Endothelial cell of umbilical vein (primary cell): ENCODE measurements around the gene BTN1A1. TPM values are rescaled to one million over a fixed set of nuclear protein-coding genes. Genes with fewer than 3 reads are reported as not detected.

ENCODE experiments used
- BruUV-seq: library from RNA; stranded (reverse); fragments of 400-500 nt; replicated peaks from 2 replicates; lab custom pipeline; 2021; lab: Mats Ljungman, UMichigan
- CTCF ChIA-PET: fragments of 300-600, 350-600 bp; sonication (Branson Sonifier 250); formaldehyde crosslinking; loops from one replicate; lab custom pipeline; 2021; ENCODE audit warnings: antibody characterized with exemption, inconsistent platforms; lab: Charles Lee
- POLR2A ChIA-PET: fragments of 300-600, 350-600 bp; sonication (Branson Sonifier 250); formaldehyde crosslinking; loops from one replicate; lab custom pipeline; 2021; ENCODE audit warnings: antibody characterized with exemption, inconsistent platforms; lab: Charles Lee
- DNase-seq: peaks from one replicate; pipeline ENCODE4 v3.0.0-alpha.2; 2011; ENCODE audit warnings: low read depth, low spot score
- FAIRE-seq: peaks from 2 replicates; lab custom pipeline; 2011; peaks lifted over from hg19 to GRCh38; lab: Jason Lieb, UNC
- H2AFZ ChIP-seq: 2 replicates; pipeline ENCODE4 v1.6.0; 2012; ENCODE audit warnings: low read depth, low read length, control low read depth, inconsistent platforms
- H3K27ac ChIP-seq: 2 replicates; pipeline ENCODE4 v1.5.1; 2011; ENCODE audit warnings: low read depth, mild to moderate bottlenecking, control low read depth, low read length, moderate library complexity; ENCODE audit not compliant: insufficient read depth
- H3K27me3 ChIP-seq, 2 experiments: 2 replicates each; pipeline versions ENCODE4 v1.6.0 to v1.6.1; 2011; ENCODE audit warnings: low read length in 2 of 2, mixed read lengths in 1 of 2; ENCODE audit not compliant: control insufficient read depth in 2 of 2, insufficient read depth in 2 of 2
- H3K36me3 ChIP-seq, 2 experiments: 2 replicates in 1 of 2; 3 replicates in 1 of 2; pipeline ENCODE4 v1.5.1; 2011; ENCODE audit warnings: low read length in 2 of 2, mild to moderate bottlenecking in 1 of 2, moderate library complexity in 1 of 2; ENCODE audit not compliant: control insufficient read depth in 2 of 2, insufficient read depth in 2 of 2; ENCODE audit errors: extremely low read depth in 1 of 2
- H3K4me1 ChIP-seq: 3 replicates; pipeline ENCODE4 v1.5.1; 2011; ENCODE audit warnings: mild to moderate bottlenecking, low read length; ENCODE audit not compliant: control insufficient read depth, insufficient read depth; ENCODE audit errors: extremely low read depth
- H3K4me2 ChIP-seq: 2 replicates; pipeline ENCODE4 v1.6.1; 2011; ENCODE audit warnings: low read length, control low read depth, mixed read lengths; ENCODE audit not compliant: insufficient read depth
- H3K4me3 ChIP-seq, 3 experiments: fragments of 200-600 bp in 1 of 3; sonication (generic), shearing (Covaris generic) in 1 of 3; replicated peaks in 1 of 3; 2 replicates each; pipeline ENCODE4 v1.5.1; 2011 to 2016; ENCODE audit warnings: control low read depth in 3 of 3, low read length in 3 of 3, mild to moderate bottlenecking in 2 of 3, inconsistent platforms in 1 of 3, low read depth in 1 of 3, moderate library complexity in 1 of 3; ENCODE audit not compliant: insufficient read depth in 1 of 3
- H3K79me2 ChIP-seq: 2 replicates; pipeline ENCODE4 v1.6.0; 2012; ENCODE audit warnings: low read length, inconsistent platforms; ENCODE audit not compliant: control insufficient read depth, insufficient read depth
- H3K9ac ChIP-seq: replicated peaks from 2 replicates; pipeline ENCODE3; 2011; ENCODE audit warnings: low read length, control low read depth; ENCODE audit not compliant: insufficient read depth; ENCODE audit errors: extremely low read depth
- H3K9me1 ChIP-seq: replicated peaks from 3 replicates; pipeline ENCODE4 v1.6.0; 2011; ENCODE audit warnings: mild to moderate bottlenecking, low read length; ENCODE audit not compliant: control insufficient read depth, insufficient read depth; ENCODE audit errors: extremely low read depth
- H3K9me3 ChIP-seq: replicated peaks from 2 replicates; pipeline ENCODE4 v1.5.1; 2012; ENCODE audit warnings: low read length, inconsistent platforms; ENCODE audit not compliant: control insufficient read depth, insufficient read depth
- H4K20me1 ChIP-seq: replicated peaks from 2 replicates; pipeline ENCODE3; 2011; ENCODE audit warnings: mild to moderate bottlenecking, low read length; ENCODE audit not compliant: control insufficient read depth, insufficient read depth; ENCODE audit errors: extremely low read depth
- EZH2 ChIP-seq: IDR thresholded peaks from 2 replicates; pipeline ENCODE4 v1.6.1; 2012; ENCODE audit warnings: borderline replicate concordance, low read depth, mild to moderate bottlenecking, moderate library complexity, low read length, inconsistent platforms; ENCODE audit not compliant: severe bottlenecking
- FOS ChIP-seq: IDR thresholded peaks from 2 replicates; pipeline ENCODE4 v1.6.1; 2011; ENCODE audit warnings: mild to moderate bottlenecking, low read length, moderate library complexity, borderline replicate concordance; ENCODE audit not compliant: insufficient read depth
- GATA2 ChIP-seq: IDR thresholded peaks from 2 replicates; pipeline ENCODE4 v1.7.0; 2011; ENCODE audit warnings: low read depth, mild to moderate bottlenecking, moderate library complexity, mixed read lengths, low read length; ENCODE audit not compliant: insufficient read length, insufficient read depth
- JUN ChIP-seq: IDR thresholded peaks from 2 replicates; pipeline ENCODE4 v1.6.1; 2011; ENCODE audit warnings: borderline replicate concordance, low read depth; ENCODE audit not compliant: insufficient read length, insufficient read depth
- MYC ChIP-seq: IDR thresholded peaks from one replicate; pipeline ENCODE4 v1.6.1; 2011; ENCODE audit warnings: mild to moderate bottlenecking, low read depth, low read length
- POLR2AphosphoS5 ChIP-seq: IDR thresholded peaks from 2 replicates; pipeline ENCODE4 v1.6.1; 2012; ENCODE audit warnings: low read depth, mild to moderate bottlenecking, control low read depth, low read length, moderate library complexity; ENCODE audit not compliant: insufficient read depth
- dilution Hi-C: fragments of 300-500 bp; cut with MboI; formaldehyde crosslinking; loops from one replicate; pipeline ENCODE4 v1.15.0; 2019; ENCODE audit warnings: low sequenced_read_pairs; ENCODE audit not compliant: extremely low pct_ligation_motif_present
- intact Hi-C: fragments of 100-400 bp; cut with micrococcal nuclease; formaldehyde crosslinking; loops from one replicate; pipeline ENCODE4 v1.10.0; 2022
- polyA plus RNA-seq, 4 experiments: library from polyadenylated mRNA; depleted of rRNA in 3 of 4; stranded (reverse) in 3 of 4; unstranded in 1 of 4; fragments of >200 nt; gene quantifications; 2 replicates each; pipeline versions ENCODE4 v1.2.1 to v1.2.3, GENCODE V29; 2011 to 2012; ENCODE audit warnings: missing spikeins in 1 of 4
- total RNA-seq: library from RNA; stranded (reverse); gene quantifications from 2 replicates; pipeline ENCODE4 v1.2.3, GENCODE V29; 2021
- TF ChIP-seq, protein P1 (sequence below), 2 donors: IDR thresholded peaks; 1 replicate in 1 of 2; 2 replicates in 1 of 2; pipeline ENCODE4 v1.5.1; 2011; ENCODE audit warnings: low read length in 2 of 2, mild to moderate bottlenecking in 2 of 2, moderate library complexity in 2 of 2, control low read depth in 1 of 2, inconsistent platforms in 1 of 2, low read depth in 1 of 2; ENCODE audit not compliant: insufficient read depth in 1 of 2; ENCODE audit errors: extremely low read depth in 1 of 2

BTN1A1 gene
- total and polyA plus RNA-seq, 2 donors (not counting 3 experiments of a cell fraction or from before 2014, with no cell fraction given) = not detected

DNA sequence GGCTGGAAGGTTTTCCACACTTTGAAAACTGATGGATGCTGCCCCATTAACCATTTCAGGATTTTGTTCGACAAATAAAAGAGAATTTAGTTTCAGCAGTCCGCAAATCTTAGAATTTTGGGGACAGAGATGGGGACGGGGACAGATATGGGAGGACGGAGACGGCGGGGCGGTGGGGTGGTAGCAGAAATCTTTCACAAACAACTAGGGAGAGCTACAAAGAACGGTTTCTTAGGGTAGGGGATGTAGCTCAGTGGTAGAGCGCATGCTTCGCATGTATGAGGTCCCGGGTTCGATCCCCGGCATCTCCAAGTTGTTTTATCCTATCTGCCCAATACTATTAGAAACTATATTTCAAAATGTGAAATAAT lies 53.1 kb downstream of the BTN1A1 start:
- peak overlapping the region; percentile 47 for H2AFZ ChIP-seq
- no peaks in the 10 kb centered on the region for H3K36me3 ChIP-seq
- peak; percentile 82 for DNase-seq
- H3K9me1 ChIP-seq = no peaks in the 10 kb centered on the region
- intact Hi-C loops = loop anchor here (1.0 to 10.0 kb wide), 4 partner anchors 15 to 528 kb away; partner anchors contain the start of gene HMGN4
- peaks cover 13% of the 10 kb centered on the region for H3K4me1 ChIP-seq
- peak overlapping the region; percentile 29 to 70 (median 39) for H3K4me3 ChIP-seq
- peak; percentile 82 for FAIRE-seq
- H3K9ac ChIP-seq = peak overlapping the region; percentile 52
- no peaks in the 10 kb centered on the region for H3K9me3 ChIP-seq
- no peaks in the 10 kb centered on the region for H3K79me2 ChIP-seq
- no TSS peak for BruUV-seq
- TF ChIP-seq GATA2 (no peak), EZH2 (no peak), MYC (no peak)
- dilution Hi-C loops = no loop called here
- H3K4me2 ChIP-seq = peak overlapping the region; percentile 100
- peak overlapping the region; percentile 71 for H3K27ac ChIP-seq
- POLR2A ChIA-PET = no interaction called here
- H4K20me1 ChIP-seq = no peaks in the 10 kb centered on the region
- CTCF ChIA-PET = interaction anchor here (0.6 to 5.7 kb wide), 9 partner anchors 11 to 212 kb away, joined by 3 to 36 read pairs (median 5); partner anchors contain the start of gene HMGN4
- no peaks in the 10 kb centered on the region for H3K27me3 ChIP-seq

DNA sequence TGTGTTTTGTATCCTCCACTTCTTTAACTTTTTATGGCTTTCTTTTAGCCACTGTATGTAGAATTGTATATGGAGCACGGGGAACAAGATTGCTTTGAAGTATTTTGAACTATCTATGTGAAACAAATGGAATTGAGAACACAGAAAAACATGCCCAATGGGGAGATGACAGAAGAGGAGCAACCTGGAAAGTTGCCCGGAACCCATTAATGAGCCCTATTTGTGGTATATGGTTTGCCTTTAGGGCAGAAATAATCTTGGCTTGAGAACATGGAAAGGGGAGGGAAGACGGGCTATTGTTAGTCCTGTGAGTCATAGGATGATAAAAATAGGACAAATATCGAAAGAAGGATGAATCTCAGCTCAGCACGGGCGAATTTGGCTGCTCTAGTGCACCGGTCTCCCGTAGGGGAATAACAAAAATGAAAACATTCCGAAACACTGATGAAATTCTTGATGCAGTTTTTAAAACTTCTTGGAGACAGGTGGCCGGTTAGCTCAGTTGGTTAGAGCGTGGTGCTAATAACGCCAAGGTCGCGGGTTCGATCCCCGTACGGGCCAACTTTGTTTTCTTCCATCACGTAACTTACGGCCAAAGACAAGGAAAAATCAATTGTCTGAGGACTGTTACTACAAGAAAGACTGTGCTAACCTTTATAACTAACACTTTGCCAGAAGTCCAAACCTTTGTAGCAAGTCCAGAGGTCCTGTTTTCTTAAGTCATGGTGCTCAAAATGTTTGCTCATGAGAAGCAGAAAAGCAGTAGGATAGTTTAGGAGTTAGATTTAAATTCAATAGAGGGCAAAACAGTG lies 53.7 kb downstream of the BTN1A1 start:
- no TSS peak for BruUV-seq
- dilution Hi-C loops (no loop called here), intact Hi-C loops (loop anchor here (1.0 to 10.0 kb wide), 6 partner anchors 16 to 529 kb away; partner anchors contain the start of gene HMGN4)
- H3K36me3 ChIP-seq = no peaks in the 10 kb centered on the region
- peak overlapping the region; percentile 100 for H3K4me2 ChIP-seq
- TF ChIP-seq POLR2AphosphoS5 (peak; percentile 29), MYC (no peak), FOS (peak; percentile 62), JUN (peak; percentile 71), GATA2 (peak; percentile 8)
- TF ChIP-seq, protein P1, sequence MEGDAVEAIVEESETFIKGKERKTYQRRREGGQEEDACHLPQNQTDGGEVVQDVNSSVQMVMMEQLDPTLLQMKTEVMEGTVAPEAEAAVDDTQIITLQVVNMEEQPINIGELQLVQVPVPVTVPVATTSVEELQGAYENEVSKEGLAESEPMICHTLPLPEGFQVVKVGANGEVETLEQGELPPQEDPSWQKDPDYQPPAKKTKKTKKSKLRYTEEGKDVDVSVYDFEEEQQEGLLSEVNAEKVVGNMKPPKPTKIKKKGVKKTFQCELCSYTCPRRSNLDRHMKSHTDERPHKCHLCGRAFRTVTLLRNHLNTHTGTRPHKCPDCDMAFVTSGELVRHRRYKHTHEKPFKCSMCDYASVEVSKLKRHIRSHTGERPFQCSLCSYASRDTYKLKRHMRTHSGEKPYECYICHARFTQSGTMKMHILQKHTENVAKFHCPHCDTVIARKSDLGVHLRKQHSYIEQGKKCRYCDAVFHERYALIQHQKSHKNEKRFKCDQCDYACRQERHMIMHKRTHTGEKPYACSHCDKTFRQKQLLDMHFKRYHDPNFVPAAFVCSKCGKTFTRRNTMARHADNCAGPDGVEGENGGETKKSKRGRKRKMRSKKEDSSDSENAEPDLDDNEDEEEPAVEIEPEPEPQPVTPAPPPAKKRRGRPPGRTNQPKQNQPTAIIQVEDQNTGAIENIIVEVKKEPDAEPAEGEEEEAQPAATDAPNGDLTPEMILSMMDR (IDR thresholded peaks at IDR 0.05; ENCODE audit: extremely low read depth in 1 of 2, insufficient read depth in 1 of 2, low read depth in 1 of 2, low read length in 2 of 2) = no peak
- no peaks in the 10 kb centered on the region for H3K27me3 ChIP-seq
- peak overlapping the region; percentile 52 for H3K9ac ChIP-seq
- peak overlapping the region; percentile 71 for H3K27ac ChIP-seq
- peak overlapping the region; percentile 29 to 94 (median 70) for H3K4me3 ChIP-seq
- ChIA-PET POLR2A (no interaction called here), CTCF (interaction anchor here (0.6 to 5.7 kb wide), 10 partner anchors 12 to 378 kb away, joined by 3 to 36 read pairs (median 4); partner anchors contain the start of gene HMGN4)
- FAIRE-seq (peak; percentile 83), DNase-seq (peak; percentile 93)
- peaks cover 13% of the 10 kb centered on the region for H3K4me1 ChIP-seq
- no peaks in the 10 kb centered on the region for H3K79me2 ChIP-seq
- H2AFZ ChIP-seq = peak overlapping the region; percentile 88
- H3K9me1 ChIP-seq = no peaks in the 10 kb centered on the region
- no peaks in the 10 kb centered on the region for H3K9me3 ChIP-seq
- no peaks in the 10 kb centered on the region for H4K20me1 ChIP-seq
